HG03175 (cell line): ENCODE results near the gene ATAD5.
"Not testable (repeated sequence)": the region's sequence is repeated elsewhere in the genome, so short reads cannot be mapped to it uniquely, and the experiment has no call there.

Experiments used
- ATAC-seq: cut with Tn5 transposase; IDR thresholded peaks from one replicate; pipeline ENCODE4 v1.9.1; 2021; ENCODE audit warnings: mild to moderate bottlenecking, moderate library complexity; ENCODE audit not compliant: unreplicated experiment

ATAD5 gene

GRCh38 chr17:30831663-30832437 lies at the start of gene ATAD5:
Gene ATAD5 (plus strand): TSS chr17:30831966. CDS start chr17:30832348, 382 bp downstream.
- ATAC-seq, result peak; percentile 67

- ATAC-seq, result no peak
Measured at GRCh38 chr17:30782206-30782605, 49.6 kb upstream of the ATAD5 start.

GRCh38 chr17:30788918-30789317 lies 42.8 kb upstream of the ATAD5 start:
- ATAC-seq, result no peak

- ATAC-seq, result no peak
Measured at GRCh38 chr17:30790279-30790678, 41.5 kb upstream of the ATAD5 start.

- ATAC-seq, result no peak
Measured at GRCh38 chr17:30793282-30793977, 38.3 kb upstream of the ATAD5 start.

GRCh38 chr17:30794372-30794771 lies 37.4 kb upstream of the ATAD5 start:
- ATAC-seq, result no peak

GRCh38 chr17:30796016-30796415 lies 35.8 kb upstream of the ATAD5 start:
- ATAC-seq, result no peak

- no peak for ATAC-seq
Measured at GRCh38 chr17:30801671-30802070, 30.1 kb upstream of the ATAD5 start.

GRCh38 chr17:30805944-30806456 lies 25.8 kb upstream of the ATAD5 start:
- ATAC-seq, result no peak

GRCh38 chr17:30807896-30808295 lies 23.9 kb upstream of the ATAD5 start:
- no peak for ATAC-seq

- ATAC-seq, result peak; percentile 87
Measured at GRCh38 chr17:30808785-30809286, 22.9 kb upstream of the ATAD5 start.

- no peak for ATAC-seq
Measured at GRCh38 chr17:30809867-30810266, 21.9 kb upstream of the ATAD5 start.

GRCh38 chr17:30812218-30813177 lies 19.3 kb upstream of the ATAD5 start:
- ATAC-seq, result no peak

- ATAC-seq, result not testable (repeated sequence)
Measured at GRCh38 chr17:30814236-30814635, 17.5 kb upstream of the ATAD5 start.

- ATAC-seq, result not testable (repeated sequence)
Measured at GRCh38 chr17:30814860-30815259, 16.9 kb upstream of the ATAD5 start.

- no peak for ATAC-seq
Measured at GRCh38 chr17:30816165-30816564, 15.6 kb upstream of the ATAD5 start.

GRCh38 chr17:30819971-30820705 lies 11.6 kb upstream of the ATAD5 start:
- no peak for ATAC-seq

GRCh38 chr17:30821871-30822723 lies 9.7 kb upstream of the ATAD5 start:
- ATAC-seq, result no peak

- not testable (repeated sequence) for ATAC-seq
Measured at GRCh38 chr17:30822919-30823318, 8.8 kb upstream of the ATAD5 start.
